C4-2B (cell line): Measurements from ENCODE around the gene CTNNA2.

ENCODE experiments used
- ZFX ChIP-seq: fragments of 450-650 bp; IDR thresholded peaks from 2 replicates; pipeline ENCODE4 v1.6.1; 2017
- TF ChIP-seq, protein P1 (sequence below): fragments of 450-650 bp; conservative IDR thresholded peaks from 2 replicates; pipeline ENCODE4 v1.5.1; 2017; ENCODE audit warnings: mild to moderate bottlenecking

DNA sequence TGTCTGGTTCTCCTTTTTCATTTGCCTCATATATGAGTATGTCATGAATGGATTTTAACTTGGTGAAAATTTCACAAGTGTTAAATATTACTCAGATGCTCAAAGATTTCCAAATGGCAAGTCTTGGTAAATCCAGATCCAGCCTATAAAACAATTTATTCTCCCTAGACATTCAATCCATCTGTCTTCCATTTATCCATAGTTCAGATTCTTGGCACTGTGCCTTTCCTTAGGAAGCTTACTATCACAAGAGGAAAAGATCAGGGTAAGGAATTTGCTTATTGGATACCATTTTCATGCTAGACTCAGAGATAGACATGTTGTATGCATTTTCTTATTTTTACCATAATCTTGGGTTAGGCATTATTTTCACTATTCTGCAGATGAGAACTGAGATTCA, 864.2 kb downstream of the CTNNA2 start:
- TF ChIP-seq, protein P1, sequence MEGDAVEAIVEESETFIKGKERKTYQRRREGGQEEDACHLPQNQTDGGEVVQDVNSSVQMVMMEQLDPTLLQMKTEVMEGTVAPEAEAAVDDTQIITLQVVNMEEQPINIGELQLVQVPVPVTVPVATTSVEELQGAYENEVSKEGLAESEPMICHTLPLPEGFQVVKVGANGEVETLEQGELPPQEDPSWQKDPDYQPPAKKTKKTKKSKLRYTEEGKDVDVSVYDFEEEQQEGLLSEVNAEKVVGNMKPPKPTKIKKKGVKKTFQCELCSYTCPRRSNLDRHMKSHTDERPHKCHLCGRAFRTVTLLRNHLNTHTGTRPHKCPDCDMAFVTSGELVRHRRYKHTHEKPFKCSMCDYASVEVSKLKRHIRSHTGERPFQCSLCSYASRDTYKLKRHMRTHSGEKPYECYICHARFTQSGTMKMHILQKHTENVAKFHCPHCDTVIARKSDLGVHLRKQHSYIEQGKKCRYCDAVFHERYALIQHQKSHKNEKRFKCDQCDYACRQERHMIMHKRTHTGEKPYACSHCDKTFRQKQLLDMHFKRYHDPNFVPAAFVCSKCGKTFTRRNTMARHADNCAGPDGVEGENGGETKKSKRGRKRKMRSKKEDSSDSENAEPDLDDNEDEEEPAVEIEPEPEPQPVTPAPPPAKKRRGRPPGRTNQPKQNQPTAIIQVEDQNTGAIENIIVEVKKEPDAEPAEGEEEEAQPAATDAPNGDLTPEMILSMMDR = no peak
- no peak for TF ChIP-seq ZFX
